Cortex of kidney (tissue), 1 donor: Measurements from ENCODE around the gene MCOLN1.
"Not testable (repeated sequence)": the region's sequence is repeated elsewhere in the genome, so short reads cannot be mapped to it uniquely, and the experiment has no call there.

Experiments
- DNase-seq: peaks from one replicate; lab custom pipeline; 2025; lab: John Stamatoyannopoulos, UW

MCOLN1 gene

DNA sequence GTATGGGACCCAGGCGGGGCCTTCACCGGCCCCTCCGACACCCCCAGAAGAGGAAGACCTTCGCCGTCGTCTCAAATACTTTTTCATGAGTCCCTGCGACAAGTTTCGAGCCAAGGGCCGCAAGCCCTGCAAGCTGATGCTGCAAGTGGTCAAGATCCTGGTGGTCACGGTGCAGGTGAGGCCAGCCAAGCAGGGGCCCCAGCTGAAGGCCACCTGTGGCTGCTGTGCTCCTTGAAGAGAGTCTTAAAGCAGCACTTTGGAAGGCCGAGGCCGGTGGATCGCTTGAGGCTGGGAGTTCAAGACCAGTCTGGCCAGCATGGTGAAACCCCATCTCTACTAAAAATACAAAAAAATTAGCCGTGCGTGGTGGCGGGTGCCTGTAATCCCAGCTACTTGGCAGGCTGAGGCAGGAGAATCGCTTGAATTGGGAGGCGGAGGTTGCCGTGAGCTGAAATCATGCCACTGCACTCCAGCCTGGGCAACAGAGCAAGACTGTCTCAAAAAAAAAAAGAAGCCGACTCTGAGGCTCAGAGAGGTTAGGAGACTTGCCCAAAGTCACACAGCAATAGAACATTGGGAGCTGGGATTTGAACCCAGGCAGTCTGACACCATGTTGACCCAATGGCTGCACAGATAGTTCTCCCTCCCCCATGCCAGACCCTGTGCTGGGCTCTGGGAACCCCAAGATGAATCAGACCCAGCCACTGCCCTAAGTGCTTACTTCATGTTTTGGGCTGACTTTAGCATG, 2.7 kb downstream of the MCOLN1 start:
- DNase-seq, result no peak

DNA sequence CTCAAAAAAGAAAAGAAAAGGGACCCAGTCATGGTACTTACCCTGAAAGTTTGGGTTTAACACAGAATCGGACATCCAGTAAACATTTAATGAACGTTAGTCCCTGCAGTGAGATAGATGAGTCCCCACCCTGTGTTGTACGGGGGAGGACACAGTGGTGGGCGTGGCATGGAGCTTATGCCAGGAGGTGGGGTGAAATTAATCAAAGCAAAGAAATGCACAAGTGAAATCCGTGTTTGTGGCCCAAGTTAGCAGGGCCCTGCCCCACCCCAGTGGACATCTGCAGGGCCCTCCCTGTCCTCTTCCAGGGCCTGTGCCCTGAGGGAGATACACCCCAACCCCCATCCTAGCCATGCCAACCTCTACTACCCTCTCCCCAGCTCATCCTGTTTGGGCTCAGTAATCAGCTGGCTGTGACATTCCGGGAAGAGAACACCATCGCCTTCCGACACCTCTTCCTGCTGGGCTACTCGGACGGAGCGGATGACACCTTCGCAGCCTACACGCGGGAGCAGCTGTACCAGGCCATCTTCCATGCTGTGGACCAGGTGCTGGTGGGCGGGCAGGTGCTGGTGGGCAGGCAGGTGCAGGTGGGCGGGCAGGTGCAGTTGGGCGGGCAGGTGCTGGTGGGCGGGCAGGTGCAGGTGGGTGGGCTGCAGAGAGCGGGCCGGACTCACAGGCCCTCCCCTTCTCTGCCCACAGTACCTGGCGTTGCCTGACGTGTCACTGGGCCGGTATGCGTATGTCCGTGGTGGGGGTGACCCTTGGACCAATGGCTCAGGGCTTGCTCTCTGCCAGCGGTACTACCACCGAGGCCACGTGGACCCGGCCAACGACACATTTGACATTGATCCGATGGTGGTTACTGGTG, 3.9 kb downstream of the MCOLN1 start:
- DNase-seq, result no peak

DNA sequence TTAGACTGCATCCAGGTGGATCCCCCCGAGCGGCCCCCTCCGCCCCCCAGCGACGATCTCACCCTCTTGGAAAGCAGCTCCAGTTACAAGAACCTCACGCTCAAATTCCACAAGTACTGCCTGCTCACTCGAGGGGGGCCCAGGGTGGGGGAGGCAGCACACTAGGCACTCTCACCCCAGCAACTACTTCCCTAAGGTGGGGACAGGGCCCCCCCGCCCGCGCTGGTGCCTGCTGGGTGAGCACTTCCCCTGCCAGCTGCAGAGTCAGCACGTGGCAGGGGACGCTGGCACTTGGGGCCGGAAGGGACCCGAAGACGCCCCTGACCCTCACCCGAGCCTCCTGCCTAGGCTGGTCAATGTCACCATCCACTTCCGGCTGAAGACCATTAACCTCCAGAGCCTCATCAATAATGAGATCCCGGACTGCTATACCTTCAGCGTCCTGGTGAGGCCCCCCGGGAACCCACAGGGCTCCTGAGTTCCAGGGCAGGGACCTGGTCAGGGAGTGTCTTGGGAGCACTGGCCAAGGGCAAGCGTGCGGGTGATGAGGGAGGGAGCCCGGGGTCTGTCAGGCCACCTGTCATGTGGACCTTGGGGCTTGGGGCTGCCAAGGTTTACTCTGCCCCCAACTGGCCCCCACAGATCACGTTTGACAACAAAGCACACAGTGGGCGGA, 5.2 kb downstream of the MCOLN1 start:
- DNase-seq, result no peak

DNA sequence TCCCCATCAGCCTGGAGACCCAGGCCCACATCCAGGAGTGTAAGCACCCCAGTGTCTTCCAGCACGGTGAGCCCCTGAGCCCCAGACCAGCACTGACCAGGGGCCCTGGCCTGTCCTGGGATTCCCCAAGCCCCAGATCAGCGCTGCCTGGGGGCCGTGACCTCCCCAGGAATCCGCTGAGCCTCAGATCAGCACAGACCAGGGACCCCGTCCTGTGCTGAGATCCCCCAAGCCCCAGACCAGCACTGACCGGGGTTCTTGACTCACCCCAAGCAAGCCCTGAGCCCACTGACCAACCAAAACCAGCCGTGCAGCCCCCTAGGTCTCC, 5.7 kb downstream of the MCOLN1 start:
- DNase-seq, result no peak

DNA sequence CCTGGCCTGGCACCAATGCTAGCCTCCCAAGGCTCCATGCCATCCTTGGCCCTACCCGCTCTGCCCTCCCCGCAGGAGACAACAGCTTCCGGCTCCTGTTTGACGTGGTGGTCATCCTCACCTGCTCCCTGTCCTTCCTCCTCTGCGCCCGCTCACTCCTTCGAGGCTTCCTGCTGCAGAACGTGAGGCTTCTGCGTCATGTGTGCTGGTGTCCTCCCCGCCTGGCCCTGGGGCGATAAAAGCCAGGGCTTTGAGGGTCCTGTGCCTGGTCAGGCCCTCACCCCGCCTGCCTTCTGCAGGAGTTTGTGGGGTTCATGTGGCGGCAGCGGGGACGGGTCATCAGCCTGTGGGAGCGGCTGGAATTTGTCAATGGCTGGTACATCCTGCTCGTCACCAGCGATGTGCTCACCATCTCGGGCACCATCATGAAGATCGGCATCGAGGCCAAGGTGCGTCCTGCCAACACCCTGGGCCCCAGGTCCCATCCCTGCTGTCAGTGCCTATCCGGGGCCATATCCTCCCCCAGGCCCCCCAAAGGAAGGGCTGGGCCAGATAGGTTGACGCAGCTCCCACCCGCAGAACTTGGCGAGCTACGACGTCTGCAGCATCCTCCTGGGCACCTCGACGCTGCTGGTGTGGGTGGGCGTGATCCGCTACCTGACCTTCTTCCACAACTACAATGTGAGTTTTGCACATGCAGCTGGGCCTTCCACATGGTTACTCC, 6.3 kb downstream of the MCOLN1 start:
- DNase-seq, result no peak

DNA sequence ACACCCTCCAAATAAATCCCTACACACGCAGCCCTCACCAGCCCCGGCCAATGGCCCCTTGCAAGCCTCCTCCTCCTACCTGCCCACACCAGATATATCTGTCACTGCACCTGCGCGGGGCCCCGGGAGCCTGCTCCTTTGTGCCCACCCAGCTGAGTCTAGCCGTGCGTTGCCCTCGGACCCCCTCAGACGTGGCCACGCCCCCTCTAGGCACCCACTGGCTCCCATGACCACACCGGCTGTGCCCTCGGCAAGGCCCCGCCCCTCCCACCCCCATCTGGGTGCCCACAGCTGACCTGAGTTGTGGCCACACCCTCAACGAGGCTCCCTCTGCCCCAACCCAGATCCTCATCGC, 6.8 kb downstream of the MCOLN1 start:
- no peak for DNase-seq

DNA sequence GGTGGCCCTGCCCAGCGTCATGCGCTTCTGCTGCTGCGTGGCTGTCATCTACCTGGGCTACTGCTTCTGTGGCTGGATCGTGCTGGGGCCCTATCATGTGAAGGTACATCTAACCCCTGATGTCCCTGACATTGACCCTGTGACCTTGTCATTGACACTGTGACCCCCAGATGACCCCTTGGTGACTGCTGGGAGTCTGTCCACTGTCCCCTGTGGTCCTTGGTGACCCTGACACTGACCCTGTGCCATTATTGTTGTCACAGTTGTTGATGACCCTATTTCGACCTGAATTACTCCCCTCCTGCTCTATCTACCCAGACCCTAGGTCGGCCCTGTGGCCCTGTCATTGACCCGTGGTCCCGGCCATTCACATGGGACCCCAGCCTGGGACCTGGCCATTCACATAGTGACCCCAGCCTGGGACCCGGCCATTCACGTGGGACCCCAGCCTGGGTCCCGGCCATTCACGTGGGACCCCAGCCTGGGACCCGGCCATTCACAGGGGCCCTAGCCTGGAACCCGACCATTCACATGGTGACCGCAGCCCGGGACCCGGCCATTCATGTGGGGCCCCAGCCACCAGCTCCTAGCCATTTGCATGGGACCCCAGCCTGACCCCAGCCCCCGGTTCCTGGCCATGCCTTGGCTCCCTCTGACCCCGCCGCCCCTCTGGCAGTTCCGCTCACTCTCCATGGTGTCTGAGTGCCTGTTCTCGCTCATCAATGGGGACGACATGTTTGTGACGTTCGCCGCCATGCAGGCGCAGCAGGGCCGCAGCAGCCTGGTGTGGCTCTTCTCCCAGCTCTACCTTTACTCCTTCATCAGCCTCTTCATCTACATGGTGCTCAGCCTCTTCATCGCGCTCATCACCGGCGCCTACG, 7.4 kb downstream of the MCOLN1 start:
- DNase-seq, result no peak

DNA sequence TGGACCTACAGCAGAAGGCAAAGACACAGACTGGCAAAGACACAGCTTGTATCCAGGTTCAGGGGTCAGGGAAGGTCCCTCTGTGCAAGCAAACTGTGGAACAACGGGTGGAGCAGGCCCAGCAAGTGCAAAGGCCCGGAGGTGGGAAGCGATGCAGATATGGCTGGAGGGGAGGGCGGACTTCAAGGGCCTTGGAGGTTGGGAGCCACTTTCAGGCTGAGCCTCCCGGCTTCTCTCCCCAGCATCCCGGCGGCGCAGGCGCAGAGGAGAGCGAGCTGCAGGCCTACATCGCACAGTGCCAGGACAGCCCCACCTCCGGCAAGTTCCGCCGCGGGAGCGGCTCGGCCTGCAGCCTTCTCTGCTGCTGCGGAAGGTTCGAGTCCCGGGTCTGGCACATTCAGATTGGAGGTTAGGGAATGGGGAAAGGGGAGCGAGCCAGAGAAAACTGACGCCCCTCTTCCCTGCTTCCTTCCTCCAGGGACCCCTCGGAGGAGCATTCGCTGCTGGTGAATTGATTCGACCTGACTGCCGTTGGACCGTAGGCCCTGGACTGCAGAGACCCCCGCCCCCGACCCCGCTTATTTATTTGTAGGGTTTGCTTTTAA, 11.0 kb downstream of the MCOLN1 start:
- no peak for DNase-seq

DNA sequence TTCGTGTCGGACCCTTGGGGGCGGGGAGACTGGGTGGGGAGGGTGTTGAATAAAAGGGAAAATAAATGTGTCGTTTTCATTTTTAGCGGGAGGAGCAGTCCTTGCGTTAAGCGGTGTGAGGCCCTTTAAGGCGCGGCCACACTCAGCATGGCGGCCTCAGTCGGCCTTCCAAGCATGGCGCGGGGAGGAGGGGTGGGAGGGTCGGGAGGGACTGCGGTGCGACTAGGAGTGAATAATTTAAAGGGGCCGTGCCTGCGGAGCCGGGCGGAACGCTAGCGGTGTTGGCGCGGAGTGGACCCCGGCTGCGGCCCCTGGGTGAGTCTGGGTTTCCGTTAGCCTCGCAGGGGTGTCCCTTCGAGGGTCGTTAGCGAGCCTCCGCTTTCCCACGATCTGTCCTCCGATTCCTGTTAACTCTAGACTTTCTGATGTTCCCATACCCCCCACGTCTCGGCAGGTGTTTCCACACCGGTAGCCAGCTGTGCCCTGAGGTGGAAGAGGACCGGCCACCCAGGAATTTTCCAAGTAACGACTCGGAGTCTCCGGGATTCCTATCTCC, 11.6 kb downstream of the MCOLN1 start:
- no peak for DNase-seq

DNA sequence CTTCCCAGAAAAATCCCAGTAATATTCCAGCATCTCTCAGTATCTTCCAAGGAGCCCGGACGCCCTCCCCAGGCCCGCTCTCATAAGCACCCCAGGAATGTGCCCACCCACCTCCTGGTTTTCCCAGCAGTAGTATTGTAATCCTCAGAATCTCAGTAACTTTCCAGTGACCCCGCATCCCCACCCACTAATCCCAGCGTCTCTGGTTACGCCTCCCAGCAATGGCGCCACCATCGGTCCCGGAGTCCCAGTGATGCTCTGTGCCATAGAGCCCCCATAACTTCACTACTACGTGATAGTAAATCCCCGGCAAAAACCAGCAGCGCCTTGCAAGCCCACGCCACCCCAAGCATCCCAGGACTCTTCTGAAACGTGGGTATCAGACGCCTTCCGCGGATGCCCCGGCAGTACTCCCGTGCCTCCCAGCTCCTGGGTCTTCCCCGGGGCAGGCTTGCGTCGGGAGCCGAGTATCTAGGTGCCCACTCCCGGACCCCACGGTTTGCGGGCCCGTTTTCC, 12.2 kb downstream of the MCOLN1 start:
- DNase-seq, result no peak

DNA sequence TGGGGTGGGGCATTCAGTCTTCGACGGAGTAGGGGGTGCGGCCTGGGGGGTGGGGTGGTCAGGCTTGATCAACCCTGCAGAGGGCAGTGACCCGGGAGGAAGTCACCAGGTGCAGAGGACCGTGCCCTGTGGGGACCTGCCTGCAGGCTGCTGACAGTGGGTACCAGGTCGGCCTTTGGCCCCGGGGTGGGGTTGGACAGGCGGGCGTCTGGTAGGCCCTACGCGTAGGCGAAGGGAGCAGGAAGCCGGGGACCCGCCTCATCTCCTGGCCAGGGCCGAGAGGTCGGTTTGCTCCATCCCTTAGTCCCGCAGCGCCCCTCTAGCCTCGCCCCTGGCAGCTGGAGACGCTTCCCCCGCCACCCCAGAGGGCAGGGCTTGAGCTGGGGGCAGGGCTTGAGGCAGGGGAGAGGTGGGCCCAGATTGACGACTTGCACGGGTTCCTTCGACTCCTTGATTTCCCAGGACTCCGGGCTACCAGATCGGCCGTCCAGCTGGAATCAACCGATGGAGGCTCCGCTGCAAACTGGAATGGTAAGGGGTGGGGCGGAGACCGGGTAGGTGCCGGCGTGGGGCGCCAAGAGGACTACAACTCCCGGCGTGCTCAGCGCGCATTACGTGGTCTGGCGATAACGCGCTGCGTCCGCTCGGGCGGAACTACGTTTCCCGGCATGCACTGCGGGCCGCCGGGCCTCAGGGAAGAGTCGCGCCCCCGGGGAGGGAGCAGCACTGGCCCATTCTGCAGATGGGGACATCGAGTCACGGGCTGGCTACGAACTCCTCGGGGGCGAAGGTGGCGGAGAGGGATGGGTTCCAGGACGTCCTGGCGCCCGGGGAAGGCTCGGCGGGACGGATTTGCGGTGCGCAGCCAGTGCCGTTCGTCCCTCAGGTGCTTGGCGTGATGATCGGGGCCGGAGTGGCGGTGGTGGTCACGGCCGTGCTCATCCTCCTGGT, 12.9 kb downstream of the MCOLN1 start, which contains the start of gene PNPLA6:
PNPLA6 (plus strand) TSS at position 671 of the 951 bp plus-strand sequence; CDS start at position 743, 72 bp downstream.
- DNase-seq, result no peak

DNA sequence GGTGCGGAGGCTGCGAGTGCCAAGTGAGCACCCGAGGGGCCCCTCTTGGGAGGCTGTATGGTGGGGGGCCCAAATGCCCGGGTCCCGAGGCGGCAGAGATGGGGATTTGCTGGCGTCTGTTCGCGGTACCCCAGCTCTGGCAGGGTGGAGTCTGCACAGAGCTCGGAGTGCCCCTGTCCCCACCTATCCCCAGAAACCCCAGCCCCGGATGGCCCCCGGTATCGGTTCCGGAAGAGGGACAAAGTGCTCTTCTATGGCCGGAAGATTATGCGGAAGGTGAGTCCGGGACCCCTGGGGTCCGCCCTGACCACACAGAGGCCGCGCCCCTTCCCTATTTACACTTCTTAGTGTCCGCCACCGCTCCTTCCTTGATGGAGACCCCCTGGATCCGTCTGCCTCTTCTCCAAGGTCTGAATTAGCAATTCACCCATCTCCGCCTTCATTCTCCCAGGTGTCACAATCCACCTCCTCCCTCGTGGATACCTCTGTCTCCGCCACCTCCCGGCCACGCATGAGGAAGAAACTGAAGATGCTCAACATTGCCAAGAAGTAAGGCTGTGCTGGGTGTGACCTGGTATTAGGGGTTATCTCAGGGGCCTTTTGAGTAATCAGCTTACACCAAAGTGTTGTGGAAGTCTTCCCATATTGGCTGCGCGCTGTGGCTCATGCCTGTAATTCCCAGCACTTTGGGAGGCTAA, 13.7 kb downstream of the MCOLN1 start:
- no peak for DNase-seq

DNA sequence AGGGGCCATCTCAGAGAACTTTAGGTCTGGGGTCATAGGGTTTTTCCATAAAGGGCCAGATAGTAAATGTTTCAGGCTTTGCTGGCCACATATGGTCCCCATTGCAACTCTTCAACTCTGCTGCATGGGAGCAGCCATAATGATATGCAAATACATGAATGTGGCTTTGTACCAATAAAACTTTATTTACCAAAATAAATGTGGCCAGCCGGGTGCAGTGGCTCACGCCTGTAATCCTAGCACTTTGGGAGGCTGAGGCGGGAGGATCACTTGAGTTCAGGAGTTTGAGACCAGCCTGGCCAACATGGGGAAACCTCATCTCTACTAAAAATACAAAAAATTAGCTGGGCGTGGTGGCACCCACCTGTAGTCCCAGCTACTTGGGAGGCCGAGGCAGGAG, 16.6 kb downstream of the MCOLN1 start:
- DNase-seq, result not testable (repeated sequence)

DNA sequence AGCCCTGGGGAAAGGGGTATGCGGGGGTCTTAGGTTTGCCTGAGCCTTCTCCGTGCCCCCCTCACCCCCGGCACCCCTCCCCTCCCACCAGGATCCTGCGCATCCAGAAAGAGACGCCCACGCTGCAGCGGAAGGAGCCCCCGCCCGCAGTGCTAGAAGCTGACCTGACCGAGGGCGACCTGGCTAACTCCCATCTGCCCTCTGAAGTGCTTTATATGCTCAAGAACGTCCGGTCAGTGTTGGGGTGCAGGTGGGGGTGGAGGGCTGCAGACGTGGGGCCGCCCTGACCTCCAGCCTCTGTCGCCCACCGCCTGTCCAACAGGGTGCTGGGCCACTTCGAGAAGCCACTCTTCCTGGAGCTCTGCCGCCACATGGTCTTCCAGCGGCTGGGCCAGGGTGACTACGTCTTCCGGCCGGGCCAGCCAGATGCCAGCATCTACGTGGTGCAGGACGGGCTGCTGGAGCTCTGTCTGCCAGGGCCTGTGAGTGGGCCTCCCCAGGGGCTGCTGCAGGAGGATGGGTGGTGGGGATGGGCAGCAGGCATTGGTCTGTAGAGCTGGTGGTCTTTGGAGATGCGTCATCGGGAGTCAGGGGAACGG, 17.5 kb downstream of the MCOLN1 start:
- DNase-seq, result no peak

DNA sequence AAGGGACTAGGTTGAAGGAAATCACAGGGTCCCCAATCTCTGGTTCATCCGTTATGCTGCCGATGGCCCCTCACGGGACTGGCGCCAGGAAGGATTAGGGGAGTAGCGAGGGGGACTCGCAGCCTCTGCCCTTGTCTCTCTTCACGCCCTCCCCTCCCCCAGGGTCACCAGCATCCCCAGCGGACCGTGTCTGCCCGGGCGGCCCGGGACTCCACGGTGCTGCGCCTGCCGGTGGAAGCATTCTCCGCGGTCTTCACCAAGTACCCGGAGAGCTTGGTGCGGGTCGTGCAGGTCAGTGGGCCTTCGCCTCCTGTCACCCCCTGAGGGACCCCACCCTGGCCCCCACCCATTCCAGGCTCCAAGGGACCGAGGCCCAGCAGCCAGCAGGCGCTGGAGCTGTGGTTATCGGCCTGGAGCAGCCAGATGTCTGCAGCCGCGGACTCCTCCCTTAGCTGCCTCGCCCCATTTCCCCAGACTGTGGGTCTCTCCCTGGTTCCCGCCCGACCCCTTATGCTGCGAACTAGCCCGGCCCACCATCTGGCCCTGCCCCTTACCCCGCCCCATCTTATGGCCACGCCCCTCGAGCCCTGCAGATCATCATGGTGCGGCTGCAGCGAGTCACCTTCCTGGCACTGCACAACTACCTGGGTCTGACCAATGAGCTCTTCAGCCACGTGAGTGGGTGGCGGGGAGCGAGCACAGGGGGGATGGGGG, 18.5 kb downstream of the MCOLN1 start:
- no peak for DNase-seq

DNA sequence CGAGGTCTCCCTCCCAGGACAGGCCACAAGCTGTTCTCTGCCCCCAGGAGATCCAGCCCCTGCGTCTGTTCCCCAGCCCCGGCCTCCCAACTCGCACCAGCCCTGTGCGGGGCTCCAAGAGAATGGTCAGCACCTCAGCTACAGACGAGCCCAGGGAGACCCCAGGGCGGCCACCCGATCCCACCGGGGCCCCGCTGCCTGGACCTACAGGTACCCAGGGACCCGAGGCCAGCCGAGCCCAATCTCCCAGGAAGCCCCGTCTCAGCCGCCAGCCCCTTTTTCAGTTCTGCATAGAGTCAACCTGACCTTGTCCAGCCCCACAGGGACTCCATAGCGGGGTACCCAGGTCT, 19.0 kb downstream of the MCOLN1 start:
- DNase-seq, result no peak

DNA sequence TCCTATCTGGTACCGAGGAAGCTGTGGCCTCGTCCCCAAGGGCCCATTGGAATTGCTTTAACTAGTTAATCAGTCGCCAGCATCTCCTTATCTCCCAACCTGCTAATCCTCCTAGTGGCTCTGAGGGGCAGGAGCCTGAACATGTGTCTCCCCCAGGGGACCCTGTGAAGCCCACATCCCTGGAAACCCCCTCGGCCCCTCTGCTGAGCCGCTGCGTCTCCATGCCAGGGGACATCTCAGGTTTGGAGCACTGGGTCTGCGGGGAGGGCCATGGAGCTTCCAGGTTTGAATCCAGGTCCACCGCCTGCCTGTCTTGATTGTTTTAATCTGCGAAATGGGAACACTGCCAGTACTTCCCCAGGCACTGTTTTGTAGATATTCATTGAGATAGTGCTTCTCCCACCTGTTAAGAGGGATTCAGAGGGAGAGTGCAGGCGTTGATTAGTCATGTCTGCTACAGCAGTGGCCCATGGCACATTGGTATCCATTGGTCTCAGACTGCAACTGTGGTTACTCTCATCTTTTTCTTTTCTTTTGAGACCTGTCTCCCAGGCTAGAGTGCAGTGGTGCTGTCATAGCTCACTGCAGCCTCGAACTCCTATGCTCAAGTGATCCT, 19.5 kb downstream of the MCOLN1 start:
- no peak for DNase-seq
